ENCODE data around the gene RAB7B. TPM values are rescaled to one million over a fixed set of nuclear protein-coding genes. Genes with fewer than 3 reads are reported as not detected.

RAB7B gene
- total and polyA plus RNA-seq, 9 of the 15 experiments (the other 6 are each of a cell fraction or from before 2014, with no cell fraction given): 0.03 to 0.29 (median 0.07) TPM; not detected in 4

DNA sequence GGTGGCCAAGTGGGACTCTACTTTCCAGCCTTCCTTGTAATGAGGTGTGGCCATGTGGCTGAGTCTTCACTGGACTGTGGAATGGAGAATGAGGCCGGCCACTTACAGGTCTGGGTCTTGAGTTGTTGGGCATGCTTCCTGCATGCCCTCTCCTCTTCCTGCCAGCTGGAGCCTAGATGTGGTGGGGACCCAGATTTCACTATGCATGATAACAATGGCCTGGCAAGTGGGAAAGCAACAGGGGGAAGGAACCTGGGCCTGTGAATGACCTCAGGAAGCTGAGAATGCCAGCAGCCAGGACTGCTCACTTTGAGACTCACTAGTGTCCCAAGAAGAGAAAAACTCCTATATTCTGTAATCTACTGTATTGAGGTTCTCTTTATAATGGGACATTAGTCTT lies 51.4 kb downstream of the RAB7B start (continued):
- TF ChIP-seq, protein P1, sequence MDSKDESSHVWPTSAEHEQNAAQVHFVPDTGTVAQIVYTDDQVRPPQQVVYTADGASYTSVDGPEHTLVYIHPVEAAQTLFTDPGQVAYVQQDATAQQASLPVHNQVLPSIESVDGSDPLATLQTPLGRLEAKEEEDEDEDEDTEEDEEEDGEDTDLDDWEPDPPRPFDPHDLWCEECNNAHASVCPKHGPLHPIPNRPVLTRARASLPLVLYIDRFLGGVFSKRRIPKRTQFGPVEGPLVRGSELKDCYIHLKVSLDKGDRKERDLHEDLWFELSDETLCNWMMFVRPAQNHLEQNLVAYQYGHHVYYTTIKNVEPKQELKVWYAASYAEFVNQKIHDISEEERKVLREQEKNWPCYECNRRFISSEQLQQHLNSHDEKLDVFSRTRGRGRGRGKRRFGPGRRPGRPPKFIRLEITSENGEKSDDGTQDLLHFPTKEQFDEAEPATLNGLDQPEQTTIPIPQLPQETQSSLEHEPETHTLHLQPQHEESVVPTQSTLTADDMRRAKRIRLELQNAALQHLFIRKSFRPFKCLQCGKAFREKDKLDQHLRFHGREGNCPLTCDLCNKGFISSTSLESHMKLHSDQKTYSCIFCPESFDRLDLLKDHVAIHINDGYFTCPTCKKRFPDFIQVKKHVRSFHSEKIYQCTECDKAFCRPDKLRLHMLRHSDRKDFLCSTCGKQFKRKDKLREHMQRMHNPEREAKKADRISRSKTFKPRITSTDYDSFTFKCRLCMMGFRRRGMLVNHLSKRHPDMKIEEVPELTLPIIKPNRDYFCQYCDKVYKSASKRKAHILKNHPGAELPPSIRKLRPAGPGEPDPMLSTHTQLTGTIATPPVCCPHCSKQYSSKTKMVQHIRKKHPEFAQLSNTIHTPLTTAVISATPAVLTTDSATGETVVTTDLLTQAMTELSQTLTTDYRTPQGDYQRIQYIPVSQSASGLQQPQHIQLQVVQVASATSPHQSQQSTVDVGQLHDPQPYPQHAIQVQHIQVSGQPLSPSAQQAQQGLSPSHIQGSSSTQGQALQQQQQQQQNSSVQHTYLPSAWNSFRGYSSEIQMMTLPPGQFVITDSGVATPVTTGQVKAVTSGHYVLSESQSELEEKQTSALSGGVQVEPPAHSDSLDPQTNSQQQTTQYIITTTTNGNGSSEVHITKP (IDR thresholded peaks at IDR 0.05; ENCODE audit: partially characterized antibody): no peak
- TF ChIP-seq HOXB6 (CRISPR knock-in tag; IDR thresholded peaks at IDR 0.05; ENCODE audit: borderline replicate concordance) (no peak), HLTF (IDR thresholded peaks at IDR 0.05) (no peak), E2F3 (CRISPR knock-in tag; IDR thresholded peaks at IDR 0.05) (no peak), NFXL1 (CRISPR knock-in tag; IDR thresholded peaks at IDR 0.05) (no peak), NCOR1 (IDR thresholded peaks at IDR 0.05) (no peak), CCAR2 (IDR thresholded peaks at IDR 0.05; ENCODE audit: low read depth, low read length) (no peak), TARDBP (IDR thresholded peaks at IDR 0.05) (no peak)
- TF ChIP-seq, protein P2, sequence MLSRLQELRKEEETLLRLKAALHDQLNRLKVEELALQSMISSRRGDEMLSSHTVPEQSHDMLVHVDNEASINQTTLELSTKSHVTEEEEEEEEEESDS (CRISPR knock-in tag; IDR thresholded peaks at IDR 0.05): no peak
- TF ChIP-seq, protein P3, sequence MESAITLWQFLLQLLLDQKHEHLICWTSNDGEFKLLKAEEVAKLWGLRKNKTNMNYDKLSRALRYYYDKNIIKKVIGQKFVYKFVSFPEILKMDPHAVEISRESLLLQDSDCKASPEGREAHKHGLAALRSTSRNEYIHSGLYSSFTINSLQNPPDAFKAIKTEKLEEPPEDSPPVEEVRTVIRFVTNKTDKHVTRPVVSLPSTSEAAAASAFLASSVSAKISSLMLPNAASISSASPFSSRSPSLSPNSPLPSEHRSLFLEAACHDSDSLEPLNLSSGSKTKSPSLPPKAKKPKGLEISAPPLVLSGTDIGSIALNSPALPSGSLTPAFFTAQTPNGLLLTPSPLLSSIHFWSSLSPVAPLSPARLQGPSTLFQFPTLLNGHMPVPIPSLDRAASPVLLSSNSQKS (CRISPR knock-in tag; IDR thresholded peaks at IDR 0.05): no peak
